C4-2B (cell line): ENCODE measurements around the gene CYTIP.

Experiments used
- ZFX ChIP-seq: fragments of 450-650 bp; IDR thresholded peaks from 2 replicates; pipeline ENCODE4 v1.6.1; 2017
- TF ChIP-seq, protein P1 (sequence below): fragments of 450-650 bp; conservative IDR thresholded peaks from 2 replicates; pipeline ENCODE4 v1.5.1; 2017; ENCODE audit warnings: mild to moderate bottlenecking

DNA sequence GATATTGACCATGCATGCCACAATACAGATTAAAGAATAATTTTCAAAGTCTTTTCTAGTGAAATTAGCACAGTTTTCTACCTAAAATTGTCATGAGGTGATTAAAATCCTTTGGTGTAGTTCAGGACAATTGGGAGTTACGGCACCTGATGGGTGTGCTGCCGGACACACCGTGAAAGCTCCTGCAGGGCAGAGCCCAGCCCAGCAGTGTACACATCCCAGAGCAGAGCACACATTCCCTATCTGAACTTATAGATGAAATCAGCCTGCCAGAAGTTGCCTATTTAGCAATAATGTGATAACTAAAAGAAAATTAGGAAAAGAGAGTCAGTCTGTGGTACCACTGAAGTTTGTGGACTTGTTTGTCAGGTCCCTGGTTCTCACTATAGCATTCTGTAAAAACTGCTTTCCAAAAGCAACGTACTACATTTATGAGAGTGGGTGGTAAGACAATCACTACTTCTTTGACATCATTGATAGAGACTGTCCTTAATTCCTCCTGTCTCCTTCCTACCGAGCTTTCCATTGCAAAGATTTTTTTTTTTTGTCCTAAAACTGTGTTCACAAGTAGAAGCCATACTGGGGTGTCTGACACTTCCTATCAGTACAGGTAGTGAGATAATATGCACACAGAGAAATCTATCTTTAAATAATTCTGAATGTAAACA is 3.4 kb downstream of the CYTIP start:
- TF ChIP-seq, protein P1, sequence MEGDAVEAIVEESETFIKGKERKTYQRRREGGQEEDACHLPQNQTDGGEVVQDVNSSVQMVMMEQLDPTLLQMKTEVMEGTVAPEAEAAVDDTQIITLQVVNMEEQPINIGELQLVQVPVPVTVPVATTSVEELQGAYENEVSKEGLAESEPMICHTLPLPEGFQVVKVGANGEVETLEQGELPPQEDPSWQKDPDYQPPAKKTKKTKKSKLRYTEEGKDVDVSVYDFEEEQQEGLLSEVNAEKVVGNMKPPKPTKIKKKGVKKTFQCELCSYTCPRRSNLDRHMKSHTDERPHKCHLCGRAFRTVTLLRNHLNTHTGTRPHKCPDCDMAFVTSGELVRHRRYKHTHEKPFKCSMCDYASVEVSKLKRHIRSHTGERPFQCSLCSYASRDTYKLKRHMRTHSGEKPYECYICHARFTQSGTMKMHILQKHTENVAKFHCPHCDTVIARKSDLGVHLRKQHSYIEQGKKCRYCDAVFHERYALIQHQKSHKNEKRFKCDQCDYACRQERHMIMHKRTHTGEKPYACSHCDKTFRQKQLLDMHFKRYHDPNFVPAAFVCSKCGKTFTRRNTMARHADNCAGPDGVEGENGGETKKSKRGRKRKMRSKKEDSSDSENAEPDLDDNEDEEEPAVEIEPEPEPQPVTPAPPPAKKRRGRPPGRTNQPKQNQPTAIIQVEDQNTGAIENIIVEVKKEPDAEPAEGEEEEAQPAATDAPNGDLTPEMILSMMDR, result no peak
- no peak for TF ChIP-seq ZFX
